Activated effector memory CD4-positive, alpha-beta T cell treated with anti-CD3 and anti-CD28 coated beads, Interleukin-2, amount 50 U/mL, for 16 hours (primary cell): Measurements from ENCODE around the gene TCFL5.

ENCODE experiments used
- DNase-seq: peaks from one replicate; pipeline ENCODE4 v3.0.0-alpha.2; 2020

Gene TCFL5

DNA sequence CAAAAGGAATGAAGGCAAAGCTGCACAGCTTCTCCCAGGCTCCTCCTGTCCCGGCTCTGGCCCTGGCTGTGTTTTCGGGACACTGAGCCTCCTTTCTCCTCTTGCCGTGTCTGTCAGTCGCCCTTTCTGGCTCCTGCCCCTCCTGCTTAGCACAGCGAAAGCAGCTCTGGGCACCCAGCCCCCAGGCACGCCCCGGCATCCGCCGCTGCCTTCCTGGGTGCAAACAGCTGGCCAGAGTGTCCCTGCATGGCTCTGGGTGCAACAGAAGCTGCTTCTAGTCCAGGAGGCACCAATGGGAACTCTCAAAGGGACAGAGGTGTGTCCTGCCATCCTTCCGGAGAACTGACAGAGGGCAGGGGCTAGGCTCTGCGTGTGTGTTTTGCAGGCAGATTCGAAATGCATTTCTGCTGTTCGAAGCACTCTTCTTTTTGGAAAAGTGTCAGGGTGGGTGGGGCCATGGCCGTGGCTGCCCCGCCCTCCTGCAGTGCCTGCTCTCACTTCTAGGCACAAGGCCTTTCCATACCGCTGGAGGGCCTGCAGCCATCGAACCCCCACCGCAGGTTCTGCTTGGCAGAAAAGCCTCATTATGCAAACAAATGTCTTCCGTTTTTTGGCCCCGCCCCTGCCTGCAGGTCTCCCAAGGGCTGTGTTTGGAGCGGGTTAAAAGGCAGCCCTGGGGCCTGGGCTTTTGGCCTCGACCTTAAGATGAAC, 29.3 kb downstream of the TCFL5 start:
- no peak for DNase-seq

DNA sequence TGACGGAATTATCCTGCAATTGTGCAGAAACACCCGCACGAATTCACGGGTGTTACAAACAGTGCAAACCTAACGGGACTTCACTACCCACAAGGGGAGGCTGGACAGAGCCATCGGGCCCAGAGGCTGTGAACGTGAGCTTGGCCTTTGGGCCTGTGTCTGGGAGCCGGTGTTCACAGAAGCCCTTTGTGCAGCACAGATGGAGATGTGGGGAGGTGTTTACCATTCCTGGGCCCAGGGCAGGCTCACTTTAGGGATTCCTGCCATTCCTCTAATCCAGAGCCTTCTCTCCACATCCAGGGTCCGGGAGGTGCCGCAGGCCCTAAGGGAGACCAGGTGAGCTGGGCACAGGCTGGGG, 29.8 kb downstream of the TCFL5 start:
- DNase-seq: no peak

DNA sequence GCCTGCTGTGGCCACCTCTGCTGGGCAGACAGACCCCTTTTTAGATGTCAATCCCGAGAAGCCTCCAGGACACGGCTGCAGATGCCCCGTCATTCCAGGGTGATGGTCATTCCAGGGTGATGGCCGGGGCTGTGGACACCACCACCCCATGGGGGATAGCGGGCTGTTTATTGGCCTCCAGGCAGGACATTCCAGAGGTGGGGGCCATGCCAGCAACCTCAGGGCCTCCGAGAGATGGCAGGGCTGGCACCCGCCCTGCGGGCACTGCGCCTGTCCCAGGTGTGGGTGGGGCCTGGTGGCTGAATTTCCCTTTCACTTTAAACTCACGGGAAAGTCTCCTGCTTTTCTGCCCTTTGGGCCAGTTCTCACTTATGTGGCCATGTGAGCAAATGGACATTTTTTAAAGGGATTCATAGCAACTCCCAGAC, 30.2 kb downstream of the TCFL5 start:
- DNase-seq: no peak

DNA sequence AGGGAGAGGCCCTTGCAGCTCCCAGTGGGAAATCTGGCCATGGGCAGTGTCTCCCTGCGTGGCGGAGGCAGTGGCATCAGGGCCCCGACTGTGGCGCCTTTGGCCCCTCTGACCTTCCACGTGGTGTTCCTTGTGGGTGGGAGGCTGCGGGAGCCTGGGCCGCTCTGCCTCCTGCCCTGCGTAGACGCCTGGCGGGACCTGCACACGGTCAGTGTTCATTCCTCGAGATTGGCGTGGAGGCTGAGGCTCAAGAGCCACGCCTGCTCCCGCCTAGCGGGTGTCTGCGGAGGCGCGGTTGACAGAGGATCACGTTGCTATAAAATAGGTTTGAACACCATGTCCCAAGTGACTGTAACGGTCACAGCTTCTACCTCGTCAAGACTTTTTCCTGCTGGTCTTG, 30.8 kb downstream of the TCFL5 start:
- DNase-seq: no peak

DNA sequence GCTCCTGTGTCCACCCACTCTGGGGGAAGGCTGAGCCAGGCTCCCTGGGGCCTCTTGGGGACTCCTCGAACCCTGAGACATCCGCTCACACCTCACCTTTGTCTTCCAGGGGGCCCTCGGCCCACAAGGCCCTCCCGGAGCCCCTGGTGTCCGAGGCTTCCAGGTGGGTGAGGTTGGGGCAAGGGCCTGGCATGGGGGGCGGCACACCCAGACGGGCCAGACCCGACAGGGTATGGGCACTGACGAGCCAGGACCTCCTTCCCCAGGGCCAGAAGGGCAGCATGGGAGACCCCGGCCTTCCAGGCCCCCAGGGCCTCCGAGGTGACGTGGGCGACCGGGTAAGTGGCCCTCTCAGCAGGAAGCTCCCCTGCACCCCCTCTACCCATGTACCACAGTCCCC, 31.4 kb downstream of the TCFL5 start:
- DNase-seq: no peak

DNA sequence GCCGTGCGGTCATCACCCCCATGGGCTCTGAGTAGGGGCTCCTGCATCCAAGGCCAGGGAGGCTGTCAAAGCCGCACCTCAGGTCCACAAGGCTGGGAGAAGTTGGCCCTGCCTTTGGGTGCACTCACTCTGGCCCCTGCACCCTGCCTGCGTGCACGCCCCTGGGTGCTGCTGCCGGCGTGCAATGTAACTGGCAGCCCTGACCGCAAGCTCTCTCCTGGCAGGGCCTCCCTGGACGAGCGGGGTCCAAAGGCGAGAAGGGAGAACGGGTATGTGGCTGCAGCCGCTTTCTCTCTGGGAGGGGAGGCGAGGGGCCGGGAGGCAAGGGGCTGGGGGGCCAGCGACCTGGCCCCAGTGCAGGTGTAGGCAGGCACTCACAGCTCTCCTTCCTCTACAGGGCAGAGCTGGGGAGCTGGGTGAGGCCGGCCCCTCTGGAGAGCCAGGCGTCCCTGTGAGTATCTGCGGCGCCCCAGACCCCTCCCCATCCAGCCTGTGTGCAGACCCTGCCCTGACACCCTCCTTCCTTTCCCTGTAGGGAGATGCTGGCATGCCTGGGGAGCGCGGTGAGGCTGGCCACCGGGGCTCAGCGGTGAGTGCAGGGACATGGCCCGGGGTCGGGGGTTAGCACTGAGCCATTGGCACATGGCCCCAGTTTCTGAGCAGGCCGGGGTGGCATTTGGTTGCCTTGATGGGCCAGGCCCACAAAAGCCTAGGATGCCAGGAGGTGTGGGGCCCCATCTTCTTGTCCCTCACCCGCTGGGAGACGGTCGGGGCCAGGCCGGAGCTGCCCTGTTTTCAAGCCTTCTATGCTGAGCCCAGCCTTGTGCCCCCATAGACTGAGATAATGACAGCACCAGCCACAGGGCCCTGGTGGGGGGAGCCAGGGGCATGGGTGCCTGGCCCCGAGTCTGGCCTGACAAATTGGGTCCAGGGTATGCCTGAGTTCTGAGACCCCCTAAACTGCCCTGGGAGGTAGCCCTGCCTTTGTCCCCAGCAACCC, 32.1 kb downstream of the TCFL5 start:
- no peak for DNase-seq

DNA sequence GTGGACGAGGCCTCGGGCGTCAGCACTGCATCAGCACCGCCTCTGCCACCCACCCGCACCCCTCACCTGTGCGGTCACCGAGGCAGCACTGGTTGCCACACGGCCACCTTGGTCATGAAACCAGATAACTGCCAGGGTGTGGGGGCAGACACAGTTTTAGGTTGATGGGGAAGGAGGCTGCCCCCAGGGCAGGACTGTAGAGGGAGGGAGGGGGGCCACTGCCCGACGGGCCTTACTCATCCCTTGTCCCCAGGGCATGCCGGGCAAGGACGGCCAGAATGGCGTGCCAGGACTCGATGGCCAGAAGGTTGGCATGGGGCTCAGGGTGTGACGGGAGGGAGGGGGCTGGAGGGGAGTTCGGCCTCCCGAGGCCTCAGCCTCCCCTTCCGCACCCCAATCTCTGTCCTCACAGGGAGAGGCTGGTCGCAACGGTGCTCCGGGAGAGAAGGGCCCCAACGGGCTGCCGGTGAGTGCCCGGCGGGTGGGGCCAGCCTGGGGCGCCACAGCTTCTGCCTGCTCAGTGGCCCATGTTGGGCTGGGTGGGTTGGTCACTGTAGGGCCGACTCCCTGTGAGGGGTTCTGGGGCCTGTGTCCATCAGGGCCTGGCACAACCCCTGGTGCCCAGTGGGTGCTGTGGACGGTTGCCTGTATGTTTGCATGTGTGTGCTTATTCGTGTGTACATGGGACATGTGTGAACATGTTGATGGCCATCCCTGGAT, 33.0 kb downstream of the TCFL5 start:
- no peak for DNase-seq

DNA sequence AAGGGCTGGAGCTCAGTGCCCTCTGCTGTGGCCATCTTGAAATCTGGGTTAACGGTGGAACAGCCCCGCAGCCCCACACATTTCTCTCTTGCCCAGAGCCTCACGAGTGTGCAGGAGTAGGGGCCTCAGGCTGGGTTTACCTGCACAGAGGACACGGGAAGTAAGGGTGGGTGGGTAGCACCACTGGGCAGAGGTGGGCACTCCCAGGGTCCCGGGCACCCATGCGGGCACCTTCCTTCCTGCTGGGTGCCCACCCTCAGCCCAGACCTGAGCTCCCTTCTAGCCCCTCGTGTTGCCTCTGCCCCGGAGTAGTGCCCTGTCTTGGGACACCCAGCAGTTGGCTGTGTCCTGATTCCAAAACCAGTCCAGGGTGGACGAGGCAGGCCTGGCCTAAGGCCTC, 33.6 kb downstream of the TCFL5 start:
- no peak for DNase-seq

DNA sequence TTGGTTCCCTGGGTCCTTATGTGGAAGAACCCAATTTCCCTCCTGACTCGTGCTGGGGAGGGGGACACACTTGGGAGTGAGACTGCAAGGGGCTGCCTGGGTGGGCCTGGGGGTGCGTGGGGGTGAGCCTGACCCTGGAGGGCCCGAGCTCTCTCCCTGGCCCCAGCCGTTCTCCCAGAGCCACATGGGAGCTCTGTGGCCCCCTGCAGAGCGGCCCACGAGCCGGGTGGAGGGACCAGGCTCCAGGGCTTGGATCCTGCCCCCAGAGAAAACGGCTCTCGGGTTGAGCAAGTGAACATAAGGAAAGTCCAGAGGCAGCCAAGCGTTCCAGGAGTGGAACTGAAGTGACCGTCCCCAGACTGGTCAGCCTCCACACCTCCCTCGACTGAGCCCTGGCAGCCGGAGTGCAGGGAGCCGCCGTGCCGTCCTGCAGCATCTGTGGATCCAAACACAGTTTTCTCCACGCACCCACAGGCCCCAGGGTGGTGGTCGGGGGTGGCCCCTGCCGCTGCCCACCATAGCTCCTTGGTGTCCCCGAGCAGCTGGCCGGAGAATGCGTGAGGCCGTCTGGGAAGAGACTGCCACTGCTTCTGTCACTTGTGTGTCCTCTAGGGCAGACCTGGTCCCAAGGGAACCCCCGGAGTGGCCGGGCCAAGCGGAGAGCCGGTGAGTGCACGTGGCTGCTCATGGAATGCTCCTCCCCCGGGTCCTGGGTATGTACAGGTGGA, 34.1 kb downstream of the TCFL5 start:
- no peak for DNase-seq

DNA sequence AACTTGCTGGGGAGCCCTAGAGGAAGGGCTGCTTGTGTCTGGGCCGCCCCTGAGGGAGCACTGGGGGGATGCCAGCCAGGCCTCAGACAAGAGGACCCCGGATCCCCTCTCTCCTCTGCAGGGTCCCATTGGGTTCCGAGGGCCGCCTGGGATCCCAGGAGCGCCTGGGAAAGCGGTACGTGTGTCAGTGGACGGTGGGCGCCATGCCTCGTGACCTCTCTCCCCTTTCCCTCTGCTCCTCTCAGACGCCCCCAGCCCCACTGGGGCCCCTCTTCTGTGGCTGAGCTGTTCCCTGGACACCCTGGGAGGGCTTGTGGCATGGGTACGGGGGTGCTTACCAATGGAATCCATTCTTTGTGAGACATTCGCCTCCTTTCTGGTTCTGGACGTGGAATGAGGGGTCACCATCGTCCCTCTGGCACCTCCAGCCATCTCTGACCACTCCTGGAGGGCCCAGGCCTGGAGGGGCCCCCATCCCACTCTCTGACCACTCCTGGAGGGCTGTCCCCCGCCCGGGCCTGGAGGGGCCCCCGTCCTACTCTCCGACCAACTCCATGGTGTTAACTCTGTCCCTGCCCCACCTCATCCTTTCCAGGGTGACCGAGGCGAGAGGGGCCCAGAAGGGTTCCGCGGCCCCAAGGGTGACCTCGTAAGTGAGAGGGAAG, 34.8 kb downstream of the TCFL5 start:
- DNase-seq: no peak

DNA sequence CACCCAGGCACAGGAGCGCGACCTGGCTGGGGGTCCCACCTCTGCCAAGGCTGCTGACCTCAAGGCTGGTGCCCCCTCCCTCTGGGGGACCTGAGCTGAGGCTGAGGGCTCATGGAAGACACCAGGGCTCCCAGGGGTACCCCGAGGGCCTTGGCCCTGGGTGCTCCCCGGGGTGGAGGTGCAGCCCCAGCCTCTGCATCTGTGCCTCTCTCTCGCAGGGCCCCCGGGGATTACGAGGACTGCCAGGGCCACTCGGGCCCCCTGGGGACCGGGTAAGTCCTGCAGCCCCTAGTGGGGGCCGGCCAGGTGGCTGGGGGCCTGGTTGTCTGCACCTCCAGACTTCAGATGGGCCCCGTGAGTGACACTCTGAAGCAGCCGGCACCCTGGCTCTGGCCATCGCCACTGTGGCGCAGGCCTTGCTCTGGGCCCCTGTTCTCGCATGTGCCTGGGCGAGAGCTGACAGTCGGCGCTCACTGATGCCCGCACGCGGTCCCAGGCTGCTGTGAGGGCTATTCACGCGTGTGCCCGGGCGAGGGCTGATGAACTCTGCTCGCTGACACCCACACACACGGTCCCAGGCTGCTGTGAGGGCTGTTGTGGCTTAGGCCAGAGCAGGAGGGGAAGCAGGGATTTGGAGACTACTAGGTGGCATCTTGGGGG, 35.5 kb downstream of the TCFL5 start:
- DNase-seq: no peak

DNA sequence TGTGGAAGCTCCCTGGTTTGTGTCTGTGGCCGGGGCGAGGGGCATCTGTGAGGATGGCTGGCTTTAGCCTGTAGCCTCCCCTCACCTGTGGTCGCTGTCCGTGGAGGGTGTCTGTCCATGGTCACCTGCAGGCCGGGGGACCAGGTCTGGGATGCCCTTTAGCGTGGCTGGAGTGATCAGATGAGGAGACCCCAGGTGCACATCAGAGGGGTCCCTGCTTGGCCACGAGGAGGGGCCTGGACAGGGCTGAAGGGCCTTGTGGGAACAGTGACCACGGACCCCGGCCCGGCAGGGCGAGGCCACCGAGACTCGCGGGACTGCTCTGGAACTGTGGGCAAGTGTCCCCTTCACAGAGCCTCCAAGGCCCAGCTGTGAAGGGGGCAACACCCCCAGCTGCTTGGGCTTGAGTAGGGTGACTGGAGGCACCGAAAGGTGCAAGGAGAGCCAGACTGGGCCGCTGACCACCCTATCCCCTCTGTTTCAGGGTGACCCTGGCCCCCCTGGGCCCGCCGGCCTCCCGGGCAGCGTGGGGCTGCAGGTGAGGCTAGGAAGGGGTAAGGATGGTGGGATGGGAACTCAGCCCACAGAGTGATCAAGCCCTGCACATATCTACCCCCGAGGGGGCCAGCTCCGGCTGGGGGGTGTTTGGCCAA, 36.2 kb downstream of the TCFL5 start:
- no peak for DNase-seq

DNA sequence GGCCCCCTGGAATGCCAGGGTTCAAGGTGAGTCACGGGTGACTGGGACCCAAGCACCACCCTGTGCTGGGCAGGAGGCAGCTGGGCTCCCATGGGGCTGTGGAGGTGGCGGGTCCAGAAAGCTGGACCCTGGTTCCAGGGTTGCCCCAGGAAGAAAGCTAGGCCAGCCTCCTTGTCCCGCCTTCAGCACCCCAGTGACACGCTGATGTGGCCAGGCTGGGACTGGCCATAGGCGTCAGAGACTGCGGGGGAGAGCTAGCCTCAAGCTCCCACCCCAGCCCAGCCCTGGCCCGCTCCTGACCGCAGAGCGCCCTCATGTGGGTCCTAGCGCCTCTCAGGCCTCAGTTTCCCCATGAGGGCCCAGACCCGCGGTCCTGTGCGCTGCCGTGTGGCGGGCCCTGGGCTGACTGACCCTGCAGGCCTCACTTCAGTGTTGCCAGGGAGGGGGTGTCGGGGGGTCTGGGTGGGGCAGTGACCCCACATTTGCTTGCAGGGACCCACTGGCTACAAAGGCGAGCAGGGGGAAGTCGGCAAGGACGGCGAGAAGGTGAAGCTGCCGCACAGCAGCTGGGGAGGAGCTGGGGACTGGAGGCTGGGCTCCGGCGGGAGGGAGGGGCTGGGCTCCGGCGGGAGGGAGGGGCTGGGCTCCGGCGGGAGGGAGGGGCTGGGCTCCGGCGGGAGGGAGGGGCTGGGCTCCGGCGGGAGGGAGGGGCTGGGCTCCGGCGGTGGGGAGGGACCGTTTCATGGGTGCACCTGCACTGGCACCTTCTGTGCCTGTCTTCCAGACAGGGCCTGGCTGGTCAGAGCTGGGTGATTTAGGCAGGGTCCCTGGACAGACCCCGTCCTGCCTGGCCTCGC, 36.9 kb downstream of the TCFL5 start:
- DNase-seq: peak; percentile 81

DNA sequence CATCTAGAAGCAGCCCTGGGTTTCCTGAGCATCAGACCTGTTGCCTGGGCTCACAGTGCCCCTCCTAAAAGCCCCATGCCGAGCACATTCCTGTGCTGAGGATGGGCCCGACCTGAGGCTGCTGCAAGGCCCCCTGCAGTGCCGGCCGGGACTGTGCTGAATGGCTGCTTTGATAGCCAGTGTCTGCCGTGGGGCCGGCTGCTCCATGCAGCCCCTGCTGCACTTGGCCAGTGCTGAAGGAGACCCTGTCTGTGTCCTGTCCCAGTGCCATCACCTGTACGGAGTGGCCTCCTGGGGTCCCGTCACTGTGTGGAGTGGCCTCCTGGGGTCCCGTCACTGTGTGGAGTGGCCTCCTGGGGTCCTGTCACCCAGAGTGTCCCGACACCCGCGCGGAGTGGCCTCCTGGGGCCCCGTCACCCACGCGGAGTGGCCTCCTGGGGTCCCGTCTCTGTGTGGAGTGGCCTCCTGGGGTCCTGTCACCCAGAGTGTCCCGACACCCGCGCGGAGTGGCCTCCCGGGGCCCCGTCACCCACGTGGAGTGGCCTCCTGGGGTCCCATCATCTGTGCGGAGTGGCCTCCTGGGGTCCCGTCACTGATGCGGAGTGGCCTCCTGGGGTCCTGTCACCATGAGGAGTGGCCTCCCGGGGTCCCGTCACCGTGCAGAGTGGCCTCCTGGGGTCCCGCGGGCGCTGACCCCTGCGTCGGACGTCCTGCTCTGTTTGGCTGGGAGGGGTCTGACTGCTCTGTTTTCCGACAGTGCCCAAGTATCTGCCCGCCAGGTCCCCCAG, 37.7 kb downstream of the TCFL5 start:
- DNase-seq: no peak

DNA sequence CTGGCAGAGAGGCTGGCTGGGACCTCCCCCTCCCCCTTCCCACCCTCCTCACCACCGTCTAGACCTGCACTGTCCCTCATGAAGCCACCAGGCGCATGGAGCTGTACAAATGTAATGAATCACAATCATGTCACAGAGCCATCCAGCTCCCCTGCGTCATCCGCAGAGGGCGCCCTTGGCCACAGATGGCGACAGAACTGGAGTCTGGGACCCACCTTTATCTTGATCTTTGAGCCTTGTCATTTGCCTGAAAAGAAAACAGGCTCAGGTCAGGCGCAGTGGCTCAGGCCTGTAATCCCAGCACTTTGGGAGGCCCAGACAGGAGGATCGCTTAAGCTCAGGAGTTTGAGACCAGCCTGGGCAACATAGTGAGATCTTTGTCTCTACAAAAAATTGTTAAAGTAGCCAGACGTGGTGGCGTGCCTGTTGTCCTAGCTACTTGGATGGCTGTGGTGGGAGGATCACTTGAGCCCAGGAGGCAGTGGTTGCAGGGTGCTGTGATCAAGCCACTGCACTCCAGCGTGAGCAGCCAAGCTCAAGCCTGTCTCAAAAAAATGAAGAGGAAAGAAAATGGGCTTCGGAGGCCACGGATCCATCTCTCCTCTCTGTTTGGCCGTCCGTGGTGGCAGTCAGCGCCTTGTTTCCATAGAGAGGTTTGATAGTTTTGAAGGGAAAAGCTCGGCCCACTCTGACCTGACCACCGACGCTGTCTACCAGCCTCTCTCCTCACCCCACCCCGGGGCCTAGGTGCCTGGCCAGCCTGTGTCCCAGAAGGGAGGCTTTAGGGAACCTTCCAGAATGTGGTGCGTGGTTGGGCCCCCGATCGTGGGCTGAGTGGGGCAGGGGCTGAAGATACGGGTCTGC, 38.6 kb downstream of the TCFL5 start:
- DNase-seq: no peak

DNA sequence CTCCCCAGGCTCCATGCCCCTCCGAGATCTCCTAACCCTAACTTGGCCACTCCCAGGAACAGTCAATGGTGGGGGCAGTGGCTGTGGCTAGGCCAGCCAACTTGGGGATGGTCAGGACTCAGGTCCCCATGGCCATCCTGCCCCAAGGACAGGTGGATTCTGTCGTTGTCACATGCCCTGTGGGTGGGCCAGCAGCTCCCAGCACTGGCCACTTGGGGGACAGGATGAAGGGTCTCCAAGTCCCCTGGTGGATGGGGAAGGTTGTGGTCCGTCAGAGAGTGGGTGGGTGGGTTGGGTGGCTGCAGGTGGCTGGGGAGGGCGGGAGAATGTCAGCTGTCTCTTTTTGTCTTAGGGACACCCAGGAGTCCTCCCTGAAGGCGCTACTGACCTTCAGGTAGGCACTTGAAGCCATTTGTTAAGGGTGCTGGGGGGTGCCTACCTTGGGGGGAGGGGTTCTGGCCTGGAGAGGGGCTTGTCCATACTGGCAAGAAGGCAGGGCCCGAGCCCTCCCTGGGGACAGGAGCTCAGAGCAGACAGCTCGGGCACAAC, 39.3 kb downstream of the TCFL5 start:
- no peak for DNase-seq

DNA sequence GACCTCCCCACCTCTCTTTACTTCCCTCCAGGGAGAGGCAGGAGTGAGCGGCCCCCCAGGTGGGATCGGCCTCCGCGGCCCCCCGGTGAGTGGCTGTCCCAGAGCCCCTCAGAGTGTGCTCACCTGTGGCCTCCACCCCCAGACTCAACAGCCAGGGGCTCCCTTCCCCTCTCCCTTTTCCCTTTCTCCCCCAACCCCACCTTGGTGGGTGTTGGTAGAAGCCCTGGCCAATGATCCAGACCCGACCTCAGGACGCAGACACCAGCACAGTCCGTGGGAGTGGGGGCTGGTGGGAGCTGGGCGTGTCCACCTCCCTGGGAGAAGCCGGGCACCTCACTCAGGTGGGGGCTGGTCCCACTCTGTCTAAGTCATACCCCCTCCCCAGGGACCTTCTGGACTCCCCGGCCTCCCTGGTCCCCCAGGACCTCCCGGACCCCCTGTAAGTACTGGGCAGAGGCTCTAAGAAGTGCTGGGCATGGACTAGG, 39.9 kb downstream of the TCFL5 start:
- no peak for DNase-seq
